ES-I3 (cell line): ENCODE measurements around the gene RTP3.

Experiments
- H3K36me3 ChIP-seq: 2 replicates; pipeline ENCODE4 v1.6.1; 2013; ENCODE audit warnings: mild to moderate bottlenecking, low read length, control low read depth, moderate library complexity; ENCODE audit not compliant: insufficient read depth
- H3K4me1 ChIP-seq: 2 replicates; pipeline ENCODE4 v1.6.1; 2013; ENCODE audit warnings: mild to moderate bottlenecking, control low read depth, low read length; ENCODE audit not compliant: insufficient read depth
- H3K9ac ChIP-seq: 2 replicates; pipeline ENCODE4 v1.6.1; 2013; ENCODE audit warnings: low read depth, mild to moderate bottlenecking, low read length, moderate library complexity
- H3K9me3 ChIP-seq: 2 replicates; pipeline ENCODE4 v1.6.1; 2013; ENCODE audit warnings: mild to moderate bottlenecking, low read length, moderate library complexity; ENCODE audit not compliant: control insufficient read depth, insufficient read depth

The RTP3 gene

GRCh38 chr3:46464326-46465195 lies 33.2 kb upstream of the RTP3 start, which contains the start of gene LTF:
LTF (minus strand) TSS chr3:46464905; CDS start chr3:46464867, 38 bp downstream.
- peaks cover 3% of the 10 kb centered on the region; the same call in 1 of the 2 replicates for H3K4me1 ChIP-seq
- H3K9ac ChIP-seq = no peak within 1 kb of the TSS; the same call in 1 of the 2 replicates
- H3K36me3 ChIP-seq = no peaks in the 10 kb centered on the region
- H3K9me3 ChIP-seq = no peaks in the 10 kb centered on the region

GRCh38 chr3:46465196-46465520 lies 32.6 kb upstream of the RTP3 start:
- Histone ChIP-seq H3K4me1 (peaks cover 3% of the 10 kb centered on the region; the same call in 1 of the 2 replicates), H3K9ac (no peak overlapping the region), H3K36me3 (no peaks in the 10 kb centered on the region), H3K9me3 (no peaks in the 10 kb centered on the region)

GRCh38 chr3:46466273-46466672 lies 31.5 kb upstream of the RTP3 start:
- Histone ChIP-seq H3K4me1 (peaks cover 3% of the 10 kb centered on the region; the same call in 1 of the 2 replicates), H3K9ac (no peak overlapping the region), H3K9me3 (no peaks in the 10 kb centered on the region), H3K36me3 (no peaks in the 10 kb centered on the region)

- H3K9me3 ChIP-seq = no peaks in the 10 kb centered on the region
- no peaks in the 10 kb centered on the region for H3K36me3 ChIP-seq
- H3K9ac ChIP-seq = no peak overlapping the region
- peaks cover 3% of the 10 kb centered on the region; the same call in 1 of the 2 replicates for H3K4me1 ChIP-seq
Observed at GRCh38 chr3:46466871-46467403, 30.8 kb upstream of the RTP3 start.

- Histone ChIP-seq H3K4me1 (peaks cover 3% of the 10 kb centered on the region; the same call in 1 of the 2 replicates), H3K9me3 (no peaks in the 10 kb centered on the region), H3K36me3 (no peaks in the 10 kb centered on the region), H3K9ac (no peak overlapping the region)
Observed at GRCh38 chr3:46467562-46467961, 30.2 kb upstream of the RTP3 start.

- H3K9me3 ChIP-seq = no peaks in the 10 kb centered on the region
Observed at GRCh38 chr3:46468753-46469600, 28.8 kb upstream of the RTP3 start.

GRCh38 chr3:46469680-46470357 lies 28.0 kb upstream of the RTP3 start:
- Histone ChIP-seq H3K9me3 (no peaks in the 10 kb centered on the region; the same call in 1 of the 2 replicates), H3K4me1 (peaks cover 3% of the 10 kb centered on the region; the same call in 1 of the 2 replicates), H3K36me3 (no peaks in the 10 kb centered on the region), H3K9ac (no peak overlapping the region)

More at GRCh38 chr3:46468753-46469600, 28.8 kb upstream of the RTP3 start:
- H3K9ac ChIP-seq = no peak overlapping the region
- peaks cover 3% of the 10 kb centered on the region; the same call in 1 of the 2 replicates for H3K4me1 ChIP-seq
- no peaks in the 10 kb centered on the region for H3K36me3 ChIP-seq

- H3K9me3 ChIP-seq = no peaks in the 10 kb centered on the region; the same call in 1 of the 2 replicates
- H3K4me1 ChIP-seq = no peaks in the 10 kb centered on the region
- H3K9ac ChIP-seq = no peak overlapping the region
- H3K36me3 ChIP-seq = no peaks in the 10 kb centered on the region
Observed at GRCh38 chr3:46470831-46471230, 26.9 kb upstream of the RTP3 start.

GRCh38 chr3:46471371-46471914 lies 26.3 kb upstream of the RTP3 start:
- Histone ChIP-seq H3K9me3 (no peaks in the 10 kb centered on the region; the same call in 1 of the 2 replicates), H3K9ac (no peak overlapping the region), H3K4me1 (no peaks in the 10 kb centered on the region), H3K36me3 (no peaks in the 10 kb centered on the region)

GRCh38 chr3:46472736-46473135 lies 25.0 kb upstream of the RTP3 start:
- no peaks in the 10 kb centered on the region for H3K4me1 ChIP-seq
- no peaks in the 10 kb centered on the region for H3K36me3 ChIP-seq
- H3K9me3 ChIP-seq = no peaks in the 10 kb centered on the region; the same call in 1 of the 2 replicates
- H3K9ac ChIP-seq = no peak overlapping the region

- Histone ChIP-seq H3K9ac (no peak overlapping the region), H3K4me1 (no peaks in the 10 kb centered on the region), H3K36me3 (no peaks in the 10 kb centered on the region), H3K9me3 (no peaks in the 10 kb centered on the region; the same call in 1 of the 2 replicates)
Observed at GRCh38 chr3:46477145-46477544, 20.6 kb upstream of the RTP3 start.

- no peak overlapping the region for H3K9ac ChIP-seq
- H3K4me1 ChIP-seq = no peaks in the 10 kb centered on the region
- no peaks in the 10 kb centered on the region for H3K36me3 ChIP-seq
- H3K9me3 ChIP-seq = no peaks in the 10 kb centered on the region; the same call in 1 of the 2 replicates
Observed at GRCh38 chr3:46477756-46478155, 20.0 kb upstream of the RTP3 start.

GRCh38 chr3:46478341-46478740 lies 19.4 kb upstream of the RTP3 start:
- Histone ChIP-seq H3K36me3 (no peaks in the 10 kb centered on the region), H3K9ac (no peak overlapping the region), H3K9me3 (no peaks in the 10 kb centered on the region; the same call in 1 of the 2 replicates), H3K4me1 (peaks cover 4% of the 10 kb centered on the region; the same call in 1 of the 2 replicates)
